ENCODE measurements around the gene CRX.

CRX gene

DNA sequence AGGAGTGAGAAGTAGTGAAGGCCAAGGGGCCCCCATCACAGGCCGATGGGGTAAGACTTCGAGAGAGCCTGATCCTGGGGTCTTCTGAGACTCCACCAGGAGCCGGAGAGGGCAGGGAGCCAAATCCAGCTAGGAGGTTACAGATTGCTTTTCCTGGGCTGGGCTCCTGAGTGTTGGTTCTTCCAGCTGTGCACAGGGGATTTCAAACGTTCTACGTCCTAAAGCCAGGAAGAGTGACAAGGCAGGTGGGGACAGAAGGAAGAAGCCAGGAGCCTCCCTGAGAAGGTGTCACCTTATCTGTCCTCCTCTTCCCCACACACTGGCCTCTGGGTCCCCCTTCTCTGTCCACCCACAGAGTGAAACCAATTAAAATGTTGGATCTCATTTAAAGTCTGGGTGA, 21.2 kb downstream of the CRX start:
- Histone ChIP-seq H4K20me1 (ENCODE audit: insufficient read depth, low read length) (no peaks in the 10 kb centered on the region), H3K27me3 (replicated peaks; ENCODE audit: insufficient read depth, low read length) (peaks cover 80% of the 10 kb centered on the region), H3K27ac (ENCODE audit: low read length) (no peak overlapping the region), H3K4me2 (ENCODE audit: low read depth, low read length) (no peak overlapping the region), H3F3A (ENCODE audit: insufficient read depth, low read length) (no peaks in the 10 kb centered on the region), H3K9ac (ENCODE audit: low read length) (no peak overlapping the region), H3K9me2 (replicated peaks; ENCODE audit: insufficient read depth, low read length) (no peaks in the 10 kb centered on the region), H3K36me3 (replicated peaks; ENCODE audit: insufficient read depth, low read length) (no peaks in the 10 kb centered on the region), H3K4me3 (ENCODE audit: low read length) (no peak overlapping the region), H3K4me1 (ENCODE audit: low read length) (no peaks in the 10 kb centered on the region), H3K79me2 (ENCODE audit: low read length) (no peaks in the 10 kb centered on the region), H3K9me3 (replicated peaks; ENCODE audit: insufficient read depth, low read length) (no peaks in the 10 kb centered on the region), H2AFZ (ENCODE audit: low read length) (no peak overlapping the region; the same call in 1 of the 2 replicates)
- no peak for DNase-seq
- TF ChIP-seq EZH2phosphoT487 (IDR thresholded peaks at IDR 0.05; ENCODE audit: low read length) (no peak), EZH2 (optimal IDR thresholded peaks at IDR 0.05; ENCODE audit: low read depth, low read length) (no peak)
- TF ChIP-seq, protein P1, sequence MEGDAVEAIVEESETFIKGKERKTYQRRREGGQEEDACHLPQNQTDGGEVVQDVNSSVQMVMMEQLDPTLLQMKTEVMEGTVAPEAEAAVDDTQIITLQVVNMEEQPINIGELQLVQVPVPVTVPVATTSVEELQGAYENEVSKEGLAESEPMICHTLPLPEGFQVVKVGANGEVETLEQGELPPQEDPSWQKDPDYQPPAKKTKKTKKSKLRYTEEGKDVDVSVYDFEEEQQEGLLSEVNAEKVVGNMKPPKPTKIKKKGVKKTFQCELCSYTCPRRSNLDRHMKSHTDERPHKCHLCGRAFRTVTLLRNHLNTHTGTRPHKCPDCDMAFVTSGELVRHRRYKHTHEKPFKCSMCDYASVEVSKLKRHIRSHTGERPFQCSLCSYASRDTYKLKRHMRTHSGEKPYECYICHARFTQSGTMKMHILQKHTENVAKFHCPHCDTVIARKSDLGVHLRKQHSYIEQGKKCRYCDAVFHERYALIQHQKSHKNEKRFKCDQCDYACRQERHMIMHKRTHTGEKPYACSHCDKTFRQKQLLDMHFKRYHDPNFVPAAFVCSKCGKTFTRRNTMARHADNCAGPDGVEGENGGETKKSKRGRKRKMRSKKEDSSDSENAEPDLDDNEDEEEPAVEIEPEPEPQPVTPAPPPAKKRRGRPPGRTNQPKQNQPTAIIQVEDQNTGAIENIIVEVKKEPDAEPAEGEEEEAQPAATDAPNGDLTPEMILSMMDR (IDR thresholded peaks at IDR 0.05; ENCODE audit: low read length) = no peak

DNA sequence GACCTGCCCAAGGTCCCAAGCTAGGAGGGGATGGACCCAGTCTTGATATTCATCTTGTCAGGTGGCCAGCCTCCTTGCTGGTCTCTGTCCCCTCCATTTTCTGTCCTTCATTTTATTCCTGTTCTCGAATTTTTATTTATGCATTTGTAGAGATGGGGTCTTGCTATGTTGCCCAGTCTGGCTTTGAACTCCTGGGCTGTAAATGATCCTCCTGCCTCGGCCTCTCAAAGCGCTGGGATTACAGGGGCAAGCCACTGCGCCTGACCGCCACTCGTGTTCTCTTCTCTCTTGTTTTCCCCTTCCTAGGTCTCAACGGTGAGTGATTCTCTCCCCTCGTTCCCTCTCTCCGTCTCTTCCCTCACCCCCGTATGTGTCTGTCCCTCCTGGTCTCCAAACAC, 26.7 kb downstream of the CRX start:
- Histone ChIP-seq H3K27me3 (replicated peaks; ENCODE audit: insufficient read depth, low read length) (peaks cover 89% of the 10 kb centered on the region), H3K27ac (ENCODE audit: low read length) (no peak overlapping the region), H3K36me3 (replicated peaks; ENCODE audit: insufficient read depth, low read length) (no peaks in the 10 kb centered on the region), H3K4me3 (ENCODE audit: low read length) (no peak overlapping the region), H3K9me3 (replicated peaks; ENCODE audit: insufficient read depth, low read length) (no peaks in the 10 kb centered on the region), H3K4me2 (ENCODE audit: low read depth, low read length) (no peak overlapping the region), H2AFZ (ENCODE audit: low read length) (no peak overlapping the region), H3K4me1 (ENCODE audit: low read length) (no peaks in the 10 kb centered on the region), H3K79me2 (ENCODE audit: low read length) (no peaks in the 10 kb centered on the region), H3F3A (ENCODE audit: insufficient read depth, low read length) (no peaks in the 10 kb centered on the region), H3K9me2 (replicated peaks; ENCODE audit: insufficient read depth, low read length) (no peaks in the 10 kb centered on the region), H3K9ac (ENCODE audit: low read length) (no peak overlapping the region), H4K20me1 (ENCODE audit: insufficient read depth, low read length) (no peaks in the 10 kb centered on the region)
- no peak for TF ChIP-seq EZH2 (optimal IDR thresholded peaks at IDR 0.05; ENCODE audit: low read depth, low read length)
- TF ChIP-seq, protein P1 (IDR thresholded peaks at IDR 0.05; ENCODE audit: low read length) = no peak
- TF ChIP-seq EZH2phosphoT487 (IDR thresholded peaks at IDR 0.05; ENCODE audit: low read length) = no peak
- no peak for DNase-seq

DNA sequence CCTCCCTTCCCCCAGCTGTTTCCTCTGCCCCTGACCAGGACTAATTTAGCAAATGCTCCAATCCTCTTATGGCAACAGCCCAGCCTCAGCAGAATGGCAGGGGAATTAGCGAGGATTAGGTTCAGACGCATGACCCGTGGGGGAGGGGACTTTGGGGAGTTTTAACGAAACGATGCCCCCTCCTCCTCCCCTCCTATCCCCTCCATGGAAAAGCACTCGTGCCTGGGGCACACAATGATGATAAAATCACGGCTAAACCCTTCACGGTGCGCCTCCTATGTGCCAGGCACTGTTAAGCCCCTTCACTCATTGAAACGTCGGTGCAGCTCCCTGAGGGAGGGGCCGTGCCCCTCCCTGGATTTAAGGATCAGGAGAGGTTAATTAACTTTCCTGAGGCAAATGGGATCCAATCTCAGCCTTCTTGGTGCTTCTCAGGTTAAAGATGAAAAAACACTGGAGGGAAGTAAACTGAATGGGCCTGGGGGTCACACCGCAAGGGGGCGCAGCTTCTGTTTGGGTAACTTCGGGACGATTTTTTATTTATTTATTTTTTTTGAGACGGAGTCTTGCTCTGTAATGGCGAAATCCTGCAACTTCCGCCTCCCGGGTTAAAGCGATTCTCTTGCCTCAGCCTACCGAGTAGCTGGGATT, 27.2 kb downstream of the CRX start:
- no peaks in the 10 kb centered on the region for H3K9me3 ChIP-seq (replicated peaks; ENCODE audit: insufficient read depth, low read length)
- no peaks in the 10 kb centered on the region for H3F3A ChIP-seq (ENCODE audit: insufficient read depth, low read length)
- no peak overlapping the region for H3K9ac ChIP-seq (ENCODE audit: low read length)
- no peak for DNase-seq
- no peak for TF ChIP-seq EZH2 (optimal IDR thresholded peaks at IDR 0.05; ENCODE audit: low read depth, low read length)
- TF ChIP-seq, protein P1 (IDR thresholded peaks at IDR 0.05; ENCODE audit: low read length) = peak; percentile 39
- no peaks in the 10 kb centered on the region for H3K4me1 ChIP-seq (ENCODE audit: low read length)
- no peak overlapping the region for H3K27ac ChIP-seq (ENCODE audit: low read length)
- no peaks in the 10 kb centered on the region for H4K20me1 ChIP-seq (ENCODE audit: insufficient read depth, low read length)
- H3K4me2 ChIP-seq (ENCODE audit: low read depth, low read length) = no peak overlapping the region
- H3K79me2 ChIP-seq (ENCODE audit: low read length) = no peaks in the 10 kb centered on the region
- H2AFZ ChIP-seq (ENCODE audit: low read length) = no peak overlapping the region
- H3K9me2 ChIP-seq (replicated peaks; ENCODE audit: insufficient read depth, low read length) = no peaks in the 10 kb centered on the region
- no peak overlapping the region for H3K4me3 ChIP-seq (ENCODE audit: low read length)
- H3K36me3 ChIP-seq (replicated peaks; ENCODE audit: insufficient read depth, low read length) = no peaks in the 10 kb centered on the region
- peaks cover 89% of the 10 kb centered on the region for H3K27me3 ChIP-seq (replicated peaks; ENCODE audit: insufficient read depth, low read length)
